HEK293 (cell line): Measurements from ENCODE around the gene THSD4.

Experiments used
- CTCF ChIA-PET: fragments of 350-600 bp; formaldehyde crosslinking; extraction: SDS; loops from one replicate; lab custom pipeline; 2021; ENCODE audit warnings: antibody characterized with exemption; lab: Yijun Ruan, JAX
- POLR2A ChIA-PET: fragments of 300-600 bp; formaldehyde crosslinking; extraction: SDS; loops from one replicate; lab custom pipeline; 2020; ENCODE audit warnings: antibody characterized with exemption, inconsistent platforms; lab: Yijun Ruan, JAX
- H3K27ac ChIP-seq: fragments of 200-500 bp; sonication (Bioruptor generic); 2 replicates; pipeline ENCODE4 v1.5.1; 2014; ENCODE audit warnings: low read depth, low read length, control low read depth, inconsistent platforms; ENCODE audit errors: extremely low read depth
- H3K36me3 ChIP-seq, 2 experiments: fragments of 200-500 bp in 1 of 2; sonication (Bioruptor generic) in 1 of 2; 1 replicate in 1 of 2; 2 replicates in 1 of 2; pipeline ENCODE4 v1.5.1; 2014 to 2017; ENCODE audit warnings: inconsistent platforms in 2 of 2, low read length in 2 of 2; ENCODE audit not compliant: control insufficient read depth in 2 of 2, insufficient read depth in 1 of 2
- H3K4me1 ChIP-seq: fragments of 200-500 bp; sonication (Bioruptor generic); 2 replicates; pipeline ENCODE4 v1.5.1; 2014; ENCODE audit warnings: mild to moderate bottlenecking, low read length, inconsistent platforms; ENCODE audit not compliant: control insufficient read depth, insufficient read depth
- H3K4me3 ChIP-seq: 2 replicates; pipeline ENCODE4 v1.5.1; 2011; ENCODE audit warnings: low read depth, mild to moderate bottlenecking, control low read depth, low read length, moderate library complexity
- H3K9me3 ChIP-seq: fragments of 200-500 bp; sonication (Bioruptor generic); 2 replicates; pipeline ENCODE4 v1.5.1; 2014; ENCODE audit warnings: low read depth, low read length, inconsistent platforms; ENCODE audit not compliant: control insufficient read depth, insufficient read depth
- BCL11B ChIP-seq: fragments of 450-650 bp; formaldehyde crosslinking; IDR thresholded peaks from 2 replicates; pipeline ENCODE4 v1.5.1; 2016; ENCODE audit warnings: low read depth, missing biosample characterization, missing genetic modification characterization
- MYNN ChIP-seq: fragments of 450-650 bp; formaldehyde crosslinking; IDR thresholded peaks from 2 replicates; pipeline ENCODE4 v1.5.1; 2016; ENCODE audit warnings: missing biosample characterization, missing genetic modification characterization, borderline replicate concordance
- PATZ1 ChIP-seq: fragments of 450-650 bp; formaldehyde crosslinking; IDR thresholded peaks from 2 replicates; pipeline ENCODE4 v1.5.1; 2016; ENCODE audit warnings: missing biosample characterization, missing genetic modification characterization
- SP7 ChIP-seq: fragments of 450-650 bp; formaldehyde crosslinking; IDR thresholded peaks from 2 replicates; pipeline ENCODE4 v1.5.1; 2016; ENCODE audit warnings: missing biosample characterization, missing genetic modification characterization
- WT1 ChIP-seq: fragments of 450-650 bp; formaldehyde crosslinking; IDR thresholded peaks from 2 replicates; pipeline ENCODE4 v1.5.1; 2016; ENCODE audit warnings: missing biosample characterization, missing genetic modification characterization
- ZEB2 ChIP-seq: fragments of 450-650 bp; formaldehyde crosslinking; IDR thresholded peaks from 2 replicates; pipeline ENCODE4 v1.5.1; 2016; ENCODE audit warnings: missing biosample characterization, missing genetic modification characterization
- ZNF221 ChIP-seq: fragments of 450-650 bp; formaldehyde crosslinking; IDR thresholded peaks from 2 replicates; pipeline ENCODE4 v1.5.1; 2017; ENCODE audit warnings: missing biosample characterization, missing genetic modification characterization, borderline replicate concordance
- ZNF37A ChIP-seq: fragments of 450-650 bp; IDR thresholded peaks from 2 replicates; pipeline ENCODE4 v1.5.1; 2018; ENCODE audit warnings: missing biosample characterization, missing genetic modification characterization
- ZNF391 ChIP-seq: fragments of 450-650 bp; formaldehyde crosslinking; IDR thresholded peaks from 2 replicates; pipeline ENCODE4 v1.5.1; 2016; ENCODE audit warnings: low read depth, missing biosample characterization, missing genetic modification characterization, borderline replicate concordance
- ZNF394 ChIP-seq: fragments of 450-650 bp; formaldehyde crosslinking; IDR thresholded peaks from 2 replicates; pipeline ENCODE4 v1.5.1; 2016; ENCODE audit warnings: missing biosample characterization, missing genetic modification characterization, mild to moderate bottlenecking, moderate library complexity, borderline replicate concordance
- ZNF426 ChIP-seq: fragments of 450-650 bp; formaldehyde crosslinking; IDR thresholded peaks from 2 replicates; pipeline ENCODE4 v1.5.1; 2017; ENCODE audit warnings: missing biosample characterization, missing genetic modification characterization, mild to moderate bottlenecking, inconsistent platforms, moderate library complexity
- ZNF433 ChIP-seq: fragments of 450-650 bp; formaldehyde crosslinking; IDR thresholded peaks from 2 replicates; pipeline ENCODE4 v1.5.1; 2016; ENCODE audit warnings: missing biosample characterization, missing genetic modification characterization, low read depth
- ZNF48 ChIP-seq: fragments of 450-650 bp; formaldehyde crosslinking; IDR thresholded peaks from 2 replicates; pipeline ENCODE4 v1.5.1; 2016; ENCODE audit warnings: missing biosample characterization, missing genetic modification characterization
- ZNF558 ChIP-seq: fragments of 450-650 bp; formaldehyde crosslinking; IDR thresholded peaks from 2 replicates; pipeline ENCODE4 v1.5.1; 2016; ENCODE audit warnings: missing biosample characterization, missing genetic modification characterization
- ZNF707 ChIP-seq: fragments of 450-650 bp; formaldehyde crosslinking; IDR thresholded peaks from 2 replicates; pipeline ENCODE4 v1.5.1; 2016; ENCODE audit warnings: missing biosample characterization, missing genetic modification characterization
- ZNF830 ChIP-seq: fragments of 450-650 bp; IDR thresholded peaks from 2 replicates; pipeline ENCODE4 v1.5.0; 2018; ENCODE audit warnings: missing biosample characterization, missing genetic modification characterization, low read depth, mild to moderate bottlenecking, moderate library complexity
- ZNF837 ChIP-seq: fragments of 450-650 bp; formaldehyde crosslinking; IDR thresholded peaks from 2 replicates; pipeline ENCODE4 v1.5.1; 2016; ENCODE audit warnings: missing biosample characterization, missing genetic modification characterization
- ZNF843 ChIP-seq: fragments of 450-650 bp; formaldehyde crosslinking; IDR thresholded peaks from 2 replicates; pipeline ENCODE4 v1.5.1; 2016; ENCODE audit warnings: missing biosample characterization, missing genetic modification characterization
- ZSCAN23 ChIP-seq: fragments of 450-650 bp; formaldehyde crosslinking; IDR thresholded peaks from 2 replicates; pipeline ENCODE4 v1.5.1; 2016; ENCODE audit warnings: missing biosample characterization, missing genetic modification characterization
- ZXDB ChIP-seq: fragments of 450-650 bp; formaldehyde crosslinking; IDR thresholded peaks from 2 replicates; pipeline ENCODE4 v1.5.1; 2016; ENCODE audit warnings: missing biosample characterization, missing genetic modification characterization
- TF ChIP-seq, protein P1 (sequence below): fragments of 450-650 bp; formaldehyde crosslinking; IDR thresholded peaks from 2 replicates; pipeline ENCODE4 v1.5.1; 2016; ENCODE audit warnings: missing biosample characterization, missing genetic modification characterization
- TF ChIP-seq, protein P2 (sequence below): fragments of 450-650 bp; formaldehyde crosslinking; IDR thresholded peaks from 2 replicates; pipeline ENCODE4 v1.5.1; 2016; ENCODE audit warnings: missing biosample characterization, missing genetic modification characterization
- TF ChIP-seq, protein P3 (sequence below): fragments of 450-650 bp; formaldehyde crosslinking; IDR thresholded peaks from 2 replicates; pipeline ENCODE4 v1.5.1; 2016; ENCODE audit warnings: missing biosample characterization, missing genetic modification characterization
- TF ChIP-seq, protein P4 (sequence below): fragments of 450-650 bp; formaldehyde crosslinking; IDR thresholded peaks from 2 replicates; pipeline ENCODE4 v1.5.1; 2016; ENCODE audit warnings: missing biosample characterization, missing genetic modification characterization
- TF ChIP-seq, protein P5 (sequence below): fragments of 450-650 bp; formaldehyde crosslinking; IDR thresholded peaks from 2 replicates; pipeline ENCODE4 v1.5.1; 2016; ENCODE audit warnings: missing biosample characterization, missing genetic modification characterization

THSD4 gene

DNA sequence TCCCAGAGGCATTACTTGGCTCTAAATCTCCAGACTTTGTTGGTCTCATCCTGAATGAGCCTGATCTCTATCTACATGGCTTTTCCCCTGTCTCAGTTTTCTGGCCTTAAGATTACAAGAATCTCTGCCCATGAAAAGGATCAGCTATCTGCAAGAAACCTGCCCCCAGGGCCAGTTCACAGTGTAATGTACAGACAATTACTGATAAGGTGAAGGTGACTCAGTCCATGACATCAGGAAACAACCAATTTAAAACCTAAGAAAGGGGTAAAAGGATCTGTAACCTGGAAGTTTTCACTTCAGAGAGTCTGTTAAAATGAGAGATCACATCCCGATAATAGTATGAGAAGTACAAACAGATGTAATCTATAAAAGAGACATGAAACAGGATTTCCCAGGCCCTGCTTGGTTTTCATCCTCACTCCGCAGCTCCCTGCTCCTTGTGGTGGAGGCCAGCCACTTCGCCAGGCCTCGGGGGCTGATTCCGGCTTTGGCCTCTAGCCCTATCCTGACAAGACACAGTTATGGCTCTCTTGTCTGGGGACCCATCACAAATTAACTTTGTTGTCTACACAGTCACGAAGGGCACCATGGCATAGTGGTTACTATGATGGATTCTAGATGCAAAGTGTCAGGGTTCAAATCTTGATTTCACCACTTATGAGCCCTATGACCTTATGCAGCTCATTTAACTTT, 136.9 kb downstream of the THSD4 start:
- POLR2A ChIA-PET: interaction anchor here (0.9 to 2.2 kb wide), 4 partner anchors 15 to 43 kb away, joined by 3 to 13 read pairs (median 4); no protein-coding TSS in a partner anchor
- CTCF ChIA-PET: interaction anchor here (0.6 to 1.5 kb wide), 6 partner anchors 9 to 137 kb away, joined by 3 to 5 read pairs (median 3); partner anchors contain the start of gene THSD4
- TF ChIP-seq BCL11B (no peak), ZNF391 (tag by site-specific recombination) (no peak), ZNF221 (tag by site-specific recombination) (no peak), ZNF433 (tag by site-specific recombination) (no peak), ZNF837 (tag by site-specific recombination) (no peak), ZNF394 (tag by site-specific recombination) (peak; percentile 82), ZNF48 (no peak), SP7 (tag by site-specific recombination) (peak; percentile 88), MYNN (tag by site-specific recombination) (no peak), ZEB2 (tag by site-specific recombination) (no peak; the same call in 1 of the 2 replicates), ZNF558 (tag by site-specific recombination) (peak; percentile 33; the same call in 1 of the 2 replicates), WT1 (peak; percentile 89), ZNF843 (peak; percentile 93), ZXDB (tag by site-specific recombination) (peak; percentile 91; the same call in 1 of the 2 replicates), ZNF426 (tag by site-specific recombination) (no peak), ZNF37A (tag by site-specific recombination) (no peak), ZNF830 (tag by site-specific recombination) (no peak), PATZ1 (peak; percentile 27; the same call in 1 of the 2 replicates), ZSCAN23 (peak; percentile 62; the same call in 1 of the 2 replicates), ZNF707 (tag by site-specific recombination) (no peak)
- TF ChIP-seq, protein P1, sequence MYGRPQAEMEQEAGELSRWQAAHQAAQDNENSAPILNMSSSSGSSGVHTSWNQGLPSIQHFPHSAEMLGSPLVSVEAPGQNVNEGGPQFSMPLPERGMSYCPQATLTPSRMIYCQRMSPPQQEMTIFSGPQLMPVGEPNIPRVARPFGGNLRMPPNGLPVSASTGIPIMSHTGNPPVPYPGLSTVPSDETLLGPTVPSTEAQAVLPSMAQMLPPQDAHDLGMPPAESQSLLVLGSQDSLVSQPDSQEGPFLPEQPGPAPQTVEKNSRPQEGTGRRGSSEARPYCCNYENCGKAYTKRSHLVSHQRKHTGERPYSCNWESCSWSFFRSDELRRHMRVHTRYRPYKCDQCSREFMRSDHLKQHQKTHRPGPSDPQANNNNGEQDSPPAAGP (tag by site-specific recombination): peak; percentile 75; the same call in 1 of the 2 replicates
- TF ChIP-seq, protein P2, sequence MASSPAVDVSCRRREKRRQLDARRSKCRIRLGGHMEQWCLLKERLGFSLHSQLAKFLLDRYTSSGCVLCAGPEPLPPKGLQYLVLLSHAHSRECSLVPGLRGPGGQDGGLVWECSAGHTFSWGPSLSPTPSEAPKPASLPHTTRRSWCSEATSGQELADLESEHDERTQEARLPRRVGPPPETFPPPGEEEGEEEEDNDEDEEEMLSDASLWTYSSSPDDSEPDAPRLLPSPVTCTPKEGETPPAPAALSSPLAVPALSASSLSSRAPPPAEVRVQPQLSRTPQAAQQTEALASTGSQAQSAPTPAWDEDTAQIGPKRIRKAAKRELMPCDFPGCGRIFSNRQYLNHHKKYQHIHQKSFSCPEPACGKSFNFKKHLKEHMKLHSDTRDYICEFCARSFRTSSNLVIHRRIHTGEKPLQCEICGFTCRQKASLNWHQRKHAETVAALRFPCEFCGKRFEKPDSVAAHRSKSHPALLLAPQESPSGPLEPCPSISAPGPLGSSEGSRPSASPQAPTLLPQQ: peak; percentile 60; the same call in 1 of the 2 replicates
- TF ChIP-seq, protein P3, sequence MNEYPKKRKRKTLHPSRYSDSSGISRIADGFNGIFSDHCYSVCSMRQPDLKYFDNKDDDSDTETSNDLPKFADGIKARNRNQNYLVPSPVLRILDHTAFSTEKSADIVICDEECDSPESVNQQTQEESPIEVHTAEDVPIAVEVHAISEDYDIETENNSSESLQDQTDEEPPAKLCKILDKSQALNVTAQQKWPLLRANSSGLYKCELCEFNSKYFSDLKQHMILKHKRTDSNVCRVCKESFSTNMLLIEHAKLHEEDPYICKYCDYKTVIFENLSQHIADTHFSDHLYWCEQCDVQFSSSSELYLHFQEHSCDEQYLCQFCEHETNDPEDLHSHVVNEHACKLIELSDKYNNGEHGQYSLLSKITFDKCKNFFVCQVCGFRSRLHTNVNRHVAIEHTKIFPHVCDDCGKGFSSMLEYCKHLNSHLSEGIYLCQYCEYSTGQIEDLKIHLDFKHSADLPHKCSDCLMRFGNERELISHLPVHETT (tag by site-specific recombination): peak; percentile 92; the same call in 1 of the 2 replicates
- TF ChIP-seq, protein P4, sequence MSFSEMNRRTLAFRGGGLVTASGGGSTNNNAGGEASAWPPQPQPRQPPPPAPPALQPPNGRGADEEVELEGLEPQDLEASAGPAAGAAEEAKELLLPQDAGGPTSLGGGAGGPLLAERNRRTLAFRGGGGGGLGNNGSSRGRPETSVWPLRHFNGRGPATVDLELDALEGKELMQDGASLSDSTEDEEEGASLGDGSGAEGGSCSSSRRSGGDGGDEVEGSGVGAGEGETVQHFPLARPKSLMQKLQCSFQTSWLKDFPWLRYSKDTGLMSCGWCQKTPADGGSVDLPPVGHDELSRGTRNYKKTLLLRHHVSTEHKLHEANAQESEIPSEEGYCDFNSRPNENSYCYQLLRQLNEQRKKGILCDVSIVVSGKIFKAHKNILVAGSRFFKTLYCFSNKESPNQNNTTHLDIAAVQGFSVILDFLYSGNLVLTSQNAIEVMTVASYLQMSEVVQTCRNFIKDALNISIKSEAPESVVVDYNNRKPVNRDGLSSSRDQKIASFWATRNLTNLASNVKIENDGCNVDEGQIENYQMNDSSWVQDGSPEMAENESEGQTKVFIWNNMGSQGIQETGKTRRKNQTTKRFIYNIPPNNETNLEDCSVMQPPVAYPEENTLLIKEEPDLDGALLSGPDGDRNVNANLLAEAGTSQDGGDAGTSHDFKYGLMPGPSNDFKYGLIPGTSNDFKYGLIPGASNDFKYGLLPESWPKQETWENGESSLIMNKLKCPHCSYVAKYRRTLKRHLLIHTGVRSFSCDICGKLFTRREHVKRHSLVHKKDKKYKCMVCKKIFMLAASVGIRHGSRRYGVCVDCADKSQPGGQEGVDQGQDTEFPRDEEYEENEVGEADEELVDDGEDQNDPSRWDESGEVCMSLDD (tag by site-specific recombination): no peak
- TF ChIP-seq, protein P5, sequence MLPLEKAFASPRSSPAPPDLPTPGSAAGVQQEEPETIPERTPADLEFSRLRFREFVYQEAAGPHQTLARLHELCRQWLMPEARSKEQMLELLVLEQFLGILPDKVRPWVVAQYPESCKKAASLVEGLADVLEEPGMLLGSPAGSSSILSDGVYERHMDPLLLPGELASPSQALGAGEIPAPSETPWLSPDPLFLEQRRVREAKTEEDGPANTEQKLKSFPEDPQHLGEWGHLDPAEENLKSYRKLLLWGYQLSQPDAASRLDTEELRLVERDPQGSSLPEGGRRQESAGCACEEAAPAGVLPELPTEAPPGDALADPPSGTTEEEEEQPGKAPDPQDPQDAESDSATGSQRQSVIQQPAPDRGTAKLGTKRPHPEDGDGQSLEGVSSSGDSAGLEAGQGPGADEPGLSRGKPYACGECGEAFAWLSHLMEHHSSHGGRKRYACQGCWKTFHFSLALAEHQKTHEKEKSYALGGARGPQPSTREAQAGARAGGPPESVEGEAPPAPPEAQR (tag by site-specific recombination): no peak

More for the DNA sequence above, 136.9 kb downstream of the THSD4 start:
- Histone ChIP-seq H3K4me3 (no peak overlapping the region), H3K36me3 (no peaks in the 10 kb centered on the region), H3K4me1 (peaks cover 24% of the 10 kb centered on the region), H3K27ac (peak overlapping the region; percentile 56), H3K9me3 (no peaks in the 10 kb centered on the region)
